HCT116 (cell line): ENCODE measurements around the gene DCD. TPM values are rescaled to one million over a fixed set of nuclear protein-coding genes. Genes with fewer than 3 reads are reported as not detected.

ENCODE experiments used
- ATAC-seq: fragments of 200-7000 bp; cut with Tn5 transposase; 2 replicates; pipeline ENCODE4 v1.9.1; 2020; ENCODE audit warnings: mild to moderate bottlenecking, moderate library complexity
- BruUV-seq: library from RNA; stranded (reverse); fragments of 400-500 nt; replicated peaks from 2 replicates; lab custom pipeline; 2021; lab: Mats Ljungman, UMichigan
- CTCF ChIA-PET: fragments of 300-600 bp; sonication (Branson Sonifier 250); formaldehyde crosslinking; loops from one replicate; lab custom pipeline; 2021; ENCODE audit warnings: antibody characterized with exemption; lab: Charles Lee
- POLR2A ChIA-PET: fragments of 300-600, 350-600 bp; sonication (Branson Sonifier 250); formaldehyde crosslinking; loops from one replicate; lab custom pipeline; 2021; ENCODE audit warnings: antibody characterized with exemption; lab: Charles Lee
- RAD21 ChIA-PET, 2 experiments: fragments of 300-600 bp; sonication (Branson Sonifier 250); formaldehyde crosslinking; loops; one replicate each; lab custom pipeline; 2023; ENCODE audit warnings: low total read pairs in 2 of 2; ENCODE audit not compliant: uncharacterized antibody in 2 of 2, unreplicated experiment in 2 of 2, low non-redundant PET in 1 of 2; lab: Charles Lee
- DNase-seq: peaks from one replicate; pipeline ENCODE4 v3.0.0-alpha.2; 2010; ENCODE audit warnings: low read depth, low spot score
- H2AFZ ChIP-seq: fragments of 200-600 bp; shearing (Covaris generic), sonication (generic); 2 replicates; pipeline ENCODE4 v1.6.1; 2017; ENCODE audit warnings: low read depth, mixed run types, mixed read lengths, antibody characterized with exemption, low read length; ENCODE audit not compliant: poor library complexity, severe bottlenecking
- H3K27ac ChIP-seq: 2 replicates; pipeline ENCODE4 v1.5.1; 2012; ENCODE audit warnings: low read depth, low read length
- H3K27me3 ChIP-seq: fragments of 200-600 bp; sonication (generic); 2 replicates; pipeline ENCODE4 v1.6.1; 2016; ENCODE audit warnings: mixed run types, low read length, mixed read lengths; ENCODE audit not compliant: insufficient read depth
- H3K36me3 ChIP-seq, 2 experiments: fragments of 200-500 bp in 1 of 2; fragments of 200-600 bp in 1 of 2; sonication (Bioruptor generic) in 1 of 2; sonication (generic) in 1 of 2; 2 replicates each; pipeline versions ENCODE4 v1.5.1 to v1.6.1; 2014 to 2016; ENCODE audit warnings: low read length in 2 of 2, inconsistent platforms in 1 of 2, mixed read lengths in 1 of 2, mixed run types in 1 of 2; ENCODE audit not compliant: insufficient read depth in 2 of 2, control insufficient read depth in 1 of 2
- H3K4me1 ChIP-seq, 2 experiments: fragments of 200-600 bp in 1 of 2; sonication (generic) in 1 of 2; 2 replicates each; pipeline versions ENCODE4 v1.5.1 to v1.6.1; 2012 to 2017; ENCODE audit warnings: low read length in 2 of 2, inconsistent platforms in 1 of 2, mild to moderate bottlenecking in 1 of 2, mixed read lengths in 1 of 2, mixed run types in 1 of 2, moderate library complexity in 1 of 2; ENCODE audit not compliant: insufficient read depth in 2 of 2, control insufficient read depth in 1 of 2
- H3K4me2 ChIP-seq: fragments of 200-600 bp; sonication (generic); 2 replicates; pipeline ENCODE4 v1.6.1; 2017; ENCODE audit warnings: mixed run types, low read length, mixed read lengths
- H3K4me3 ChIP-seq, 2 experiments: fragments of 200-600 bp in 1 of 2; sonication (generic) in 1 of 2; replicated peaks in 1 of 2; 2 replicates each; pipeline ENCODE4 v1.5.1; 2011 to 2016; ENCODE audit warnings: low read length in 2 of 2, control low read depth in 1 of 2, low read depth in 1 of 2, mild to moderate bottlenecking in 1 of 2, mixed read lengths in 1 of 2, mixed run types in 1 of 2
- H3K79me2 ChIP-seq: fragments of 200-600 bp; sonication (generic); 2 replicates; pipeline ENCODE4 v1.6.1; 2017; ENCODE audit warnings: mild to moderate bottlenecking, mixed run types, low read length, moderate library complexity, mixed read lengths; ENCODE audit not compliant: insufficient read depth
- H3K9ac ChIP-seq: fragments of 200-600 bp; sonication (generic); 2 replicates; pipeline ENCODE4 v1.6.1; 2016; ENCODE audit warnings: low read length, mixed read lengths
- H3K9me2 ChIP-seq: fragments of 200-600 bp; sonication (generic), shearing (Covaris generic); 2 replicates; pipeline ENCODE4 v1.6.1; 2017; ENCODE audit warnings: mixed run types, mild to moderate bottlenecking, moderate library complexity; ENCODE audit not compliant: insufficient read depth
- H3K9me3 ChIP-seq, 2 experiments: fragments of 200-500 bp in 1 of 2; fragments of 200-600 bp in 1 of 2; sonication (Bioruptor generic) in 1 of 2; sonication (generic) in 1 of 2; 2 replicates each; pipeline ENCODE4 v1.6.1; 2014 to 2017; ENCODE audit warnings: low read length in 2 of 2, mixed read lengths in 2 of 2, inconsistent platforms in 1 of 2, low read depth in 1 of 2, mild to moderate bottlenecking in 1 of 2, mixed run types in 1 of 2, moderate library complexity in 1 of 2; ENCODE audit not compliant: control insufficient read depth in 1 of 2, insufficient read depth in 1 of 2
- H4K20me1 ChIP-seq: fragments of 200-600 bp; sonication (generic), shearing (Covaris generic); 2 replicates; pipeline ENCODE4 v1.6.1; 2017; ENCODE audit warnings: mixed run types, mild to moderate bottlenecking, moderate library complexity; ENCODE audit not compliant: insufficient read depth
- CEBPB ChIP-seq: IDR thresholded peaks from 2 replicates; pipeline ENCODE4 v1.6.1; 2012; ENCODE audit warnings: low read depth
- EGR1 ChIP-seq: IDR thresholded peaks from 2 replicates; pipeline ENCODE4 v1.6.1; 2012; ENCODE audit warnings: low read depth
- EZH2phosphoT487 ChIP-seq: fragments of 200-600 bp; IDR thresholded peaks from 2 replicates; pipeline ENCODE4 v1.6.1; 2018; ENCODE audit warnings: antibody characterized with exemption, borderline replicate concordance
- JUND ChIP-seq: IDR thresholded peaks from 2 replicates; pipeline ENCODE4 v1.6.1; 2012
- RAD21 ChIP-seq: IDR thresholded peaks from 2 replicates; pipeline ENCODE4 v1.6.1; 2012; ENCODE audit warnings: low read depth, mild to moderate bottlenecking
- intact Hi-C: fragments of 100-400 bp; cut with micrococcal nuclease; formaldehyde crosslinking; loops from 2 replicates; pipeline ENCODE4 v1.10.0; 2022
- total RNA-seq: library from RNA; stranded (reverse); gene quantifications from one replicate; pipeline ENCODE4 v1.2.1, GENCODE V29; 2021; ENCODE audit not compliant: unreplicated experiment
- TF ChIP-seq, protein P1 (sequence below): IDR thresholded peaks from 2 replicates; pipeline ENCODE4 v1.6.1; 2012; ENCODE audit warnings: low read depth
- TF ChIP-seq, protein P2 (sequence below), 3 experiments: fragments of 200-600 bp in 1 of 3; sonication (generic) in 1 of 3; IDR thresholded peaks in 2 of 3; conservative IDR thresholded peaks in 1 of 3; 2 replicates each; pipeline ENCODE4 v1.5.1; 2012 to 2017; ENCODE audit warnings: low read depth in 2 of 3, low read length in 2 of 3, antibody characterized with exemption in 1 of 3, borderline replicate concordance in 1 of 3, control low read depth in 1 of 3, mild to moderate bottlenecking in 1 of 3, mixed read lengths in 1 of 3, mixed run types in 1 of 3, moderate library complexity in 1 of 3; ENCODE audit not compliant: insufficient read depth in 1 of 3

DCD gene
- total RNA-seq, 1 experiment from 2014 or later, result not detected

DNA sequence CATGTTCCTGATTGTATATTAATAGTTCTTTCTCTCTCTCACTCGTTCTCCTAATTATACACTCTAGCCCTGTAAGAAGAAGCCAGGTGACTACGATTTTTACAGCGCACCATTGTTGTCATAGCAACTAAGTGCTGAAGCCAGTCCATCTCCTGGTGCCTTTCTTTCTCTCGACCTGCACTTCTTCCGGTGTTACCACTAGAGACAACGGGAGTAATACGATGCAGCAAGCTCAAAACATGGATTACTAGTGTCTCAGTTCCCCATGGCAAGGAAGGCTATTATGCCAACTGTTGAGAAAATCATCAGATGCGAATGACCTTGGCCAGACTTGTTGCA, 40.8 kb upstream of the DCD start:
- no peak overlapping the region for H3K27ac ChIP-seq
- no peak overlapping the region for H3K9ac ChIP-seq
- H3K79me2 ChIP-seq, result no peaks in the 10 kb centered on the region
- intact Hi-C loops, result no loop called here
- BruUV-seq, result no TSS peak
- TF ChIP-seq CEBPB (no peak), EZH2phosphoT487 (no peak), EGR1 (no peak), RAD21 (no peak), JUND (no peak)
- TF ChIP-seq, protein P1, sequence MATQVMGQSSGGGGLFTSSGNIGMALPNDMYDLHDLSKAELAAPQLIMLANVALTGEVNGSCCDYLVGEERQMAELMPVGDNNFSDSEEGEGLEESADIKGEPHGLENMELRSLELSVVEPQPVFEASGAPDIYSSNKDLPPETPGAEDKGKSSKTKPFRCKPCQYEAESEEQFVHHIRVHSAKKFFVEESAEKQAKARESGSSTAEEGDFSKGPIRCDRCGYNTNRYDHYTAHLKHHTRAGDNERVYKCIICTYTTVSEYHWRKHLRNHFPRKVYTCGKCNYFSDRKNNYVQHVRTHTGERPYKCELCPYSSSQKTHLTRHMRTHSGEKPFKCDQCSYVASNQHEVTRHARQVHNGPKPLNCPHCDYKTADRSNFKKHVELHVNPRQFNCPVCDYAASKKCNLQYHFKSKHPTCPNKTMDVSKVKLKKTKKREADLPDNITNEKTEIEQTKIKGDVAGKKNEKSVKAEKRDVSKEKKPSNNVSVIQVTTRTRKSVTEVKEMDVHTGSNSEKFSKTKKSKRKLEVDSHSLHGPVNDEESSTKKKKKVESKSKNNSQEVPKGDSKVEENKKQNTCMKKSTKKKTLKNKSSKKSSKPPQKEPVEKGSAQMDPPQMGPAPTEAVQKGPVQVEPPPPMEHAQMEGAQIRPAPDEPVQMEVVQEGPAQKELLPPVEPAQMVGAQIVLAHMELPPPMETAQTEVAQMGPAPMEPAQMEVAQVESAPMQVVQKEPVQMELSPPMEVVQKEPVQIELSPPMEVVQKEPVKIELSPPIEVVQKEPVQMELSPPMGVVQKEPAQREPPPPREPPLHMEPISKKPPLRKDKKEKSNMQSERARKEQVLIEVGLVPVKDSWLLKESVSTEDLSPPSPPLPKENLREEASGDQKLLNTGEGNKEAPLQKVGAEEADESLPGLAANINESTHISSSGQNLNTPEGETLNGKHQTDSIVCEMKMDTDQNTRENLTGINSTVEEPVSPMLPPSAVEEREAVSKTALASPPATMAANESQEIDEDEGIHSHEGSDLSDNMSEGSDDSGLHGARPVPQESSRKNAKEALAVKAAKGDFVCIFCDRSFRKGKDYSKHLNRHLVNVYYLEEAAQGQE, result no peak
- TF ChIP-seq, protein P2, sequence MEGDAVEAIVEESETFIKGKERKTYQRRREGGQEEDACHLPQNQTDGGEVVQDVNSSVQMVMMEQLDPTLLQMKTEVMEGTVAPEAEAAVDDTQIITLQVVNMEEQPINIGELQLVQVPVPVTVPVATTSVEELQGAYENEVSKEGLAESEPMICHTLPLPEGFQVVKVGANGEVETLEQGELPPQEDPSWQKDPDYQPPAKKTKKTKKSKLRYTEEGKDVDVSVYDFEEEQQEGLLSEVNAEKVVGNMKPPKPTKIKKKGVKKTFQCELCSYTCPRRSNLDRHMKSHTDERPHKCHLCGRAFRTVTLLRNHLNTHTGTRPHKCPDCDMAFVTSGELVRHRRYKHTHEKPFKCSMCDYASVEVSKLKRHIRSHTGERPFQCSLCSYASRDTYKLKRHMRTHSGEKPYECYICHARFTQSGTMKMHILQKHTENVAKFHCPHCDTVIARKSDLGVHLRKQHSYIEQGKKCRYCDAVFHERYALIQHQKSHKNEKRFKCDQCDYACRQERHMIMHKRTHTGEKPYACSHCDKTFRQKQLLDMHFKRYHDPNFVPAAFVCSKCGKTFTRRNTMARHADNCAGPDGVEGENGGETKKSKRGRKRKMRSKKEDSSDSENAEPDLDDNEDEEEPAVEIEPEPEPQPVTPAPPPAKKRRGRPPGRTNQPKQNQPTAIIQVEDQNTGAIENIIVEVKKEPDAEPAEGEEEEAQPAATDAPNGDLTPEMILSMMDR (IDR thresholded peaks at IDR 0.05 in 2 of 3, conservative IDR thresholded peaks at IDR 0.05 in 1 of 3; ENCODE audit: borderline replicate concordance in 1 of 3, insufficient read depth in 1 of 3, low read depth in 2 of 3, low read length in 2 of 3), result no peak
- TF ChIP-seq, all 23 proteins: peak for 0
- POLR2A ChIA-PET, result no interaction called here
- Histone ChIP-seq H3K4me1 (no peaks in the 10 kb centered on the region), H3K4me2 (no peak overlapping the region), H3K27me3 (peaks cover 73% of the 10 kb centered on the region), H3K4me3 (no peak overlapping the region), H3K36me3 (no peaks in the 10 kb centered on the region), H3K9me3 (no peaks in the 10 kb centered on the region), H3K9me2 (no peaks in the 10 kb centered on the region), H4K20me1 (no peaks in the 10 kb centered on the region; the same call in 1 of the 2 replicates), H2AFZ (no peak overlapping the region)
- DNase-seq (no peak), ATAC-seq (no peak)
- RAD21 ChIA-PET, result no interaction called here
- CTCF ChIA-PET, result interaction anchor here (1.9 kb wide), 1 partner anchor 9 kb away, joined by 13 read pairs; no protein-coding TSS in a partner anchor
